HG02759 (cell line): ENCODE results near the gene GRID2.

Experiments
- ATAC-seq: cut with Tn5 transposase; IDR thresholded peaks from one replicate; pipeline ENCODE4 v1.9.1; 2021; ENCODE audit warnings: mild to moderate bottlenecking, moderate library complexity; ENCODE audit not compliant: unreplicated experiment

Gene GRID2

GRCh38 chr4:93053140-93053539 is 749.4 kb downstream of the GRID2 start:
- ATAC-seq: no peak

- no peak for ATAC-seq
These were observed 758.1 kb downstream of the GRID2 start for GRCh38 chr4:93061826-93062225.

- ATAC-seq: no peak
These were observed 759.6 kb downstream of the GRID2 start for GRCh38 chr4:93063325-93063724.

GRCh38 chr4:93065790-93066189 is 762.0 kb downstream of the GRID2 start:
- ATAC-seq: no peak

DNA sequence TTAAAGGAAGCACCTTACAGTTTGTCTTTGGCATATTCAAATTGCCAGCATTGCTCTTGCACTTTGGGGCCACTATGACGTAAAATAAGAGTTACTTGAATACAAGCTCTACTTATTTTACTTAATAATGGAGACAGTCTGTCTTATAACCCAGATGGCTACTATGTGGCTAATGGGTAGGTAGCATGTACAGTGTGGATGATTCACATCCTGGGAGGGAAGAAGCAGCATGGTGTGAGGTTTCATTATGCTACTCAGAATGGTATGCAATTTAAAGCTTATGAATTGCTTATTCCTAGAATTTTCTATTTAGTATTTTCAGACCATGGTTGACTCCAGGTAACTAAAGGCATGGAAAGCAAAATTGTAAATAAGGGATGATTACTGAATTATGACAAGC is 763.0 kb downstream of the GRID2 start:
- ATAC-seq: no peak

GRCh38 chr4:93072292-93072691 is 768.5 kb downstream of the GRID2 start:
- ATAC-seq: no peak

GRCh38 chr4:93080316-93080715 is 776.5 kb downstream of the GRID2 start:
- no peak for ATAC-seq

GRCh38 chr4:93084599-93085305 is 781.0 kb downstream of the GRID2 start:
- no peak for ATAC-seq

- no peak for ATAC-seq
These were observed 782.6 kb downstream of the GRID2 start for GRCh38 chr4:93086356-93086755.

GRCh38 chr4:93092765-93093164 is 789.0 kb downstream of the GRID2 start:
- ATAC-seq: no peak

- no peak for ATAC-seq
These were observed 799.3 kb downstream of the GRID2 start for GRCh38 chr4:93103042-93103441.

- ATAC-seq: no peak
These were observed 812.9 kb downstream of the GRID2 start for GRCh38 chr4:93116624-93117023.

DNA sequence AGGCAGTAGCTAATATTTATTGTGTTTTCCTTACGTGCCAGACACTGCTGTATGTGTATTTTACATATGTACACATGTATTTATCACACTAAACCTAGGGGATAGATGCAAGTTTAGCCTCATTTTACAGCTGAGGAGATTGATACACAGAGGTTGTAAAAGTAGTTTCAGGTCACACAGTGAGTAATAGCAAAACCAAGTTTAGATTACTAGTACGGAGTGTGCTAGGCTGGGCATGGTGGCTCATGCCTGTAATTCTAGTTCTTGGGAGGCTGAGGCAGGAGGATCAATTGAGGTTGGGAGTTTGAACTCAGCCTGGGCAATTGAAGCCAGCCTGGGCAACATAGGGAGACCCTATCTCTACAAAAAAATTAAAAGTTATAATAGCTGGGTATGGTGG is 823.7 kb downstream of the GRID2 start:
- ATAC-seq: no peak

- ATAC-seq: no peak
These were observed 828.9 kb downstream of the GRID2 start for GRCh38 chr4:93132631-93133030.

DNA sequence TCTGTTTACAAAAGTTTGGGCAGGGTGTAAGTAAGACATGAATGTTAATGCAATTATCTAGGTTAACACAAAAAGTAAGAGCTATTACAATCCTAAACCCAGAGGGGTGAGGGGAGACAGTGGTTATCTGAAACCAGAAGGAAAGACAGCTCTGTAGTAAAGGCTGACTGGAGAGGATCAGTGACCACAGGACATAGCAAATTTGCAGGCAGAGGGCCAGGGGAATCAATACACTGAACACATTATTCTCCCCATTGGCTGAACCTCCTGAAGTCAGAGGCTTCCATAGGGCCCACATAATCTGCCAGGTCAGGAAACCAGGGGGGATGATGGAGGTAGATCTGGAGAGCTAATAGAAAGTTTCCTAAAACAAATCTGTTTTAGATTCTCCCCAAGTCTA is 835.4 kb downstream of the GRID2 start:
- ATAC-seq: no peak

DNA sequence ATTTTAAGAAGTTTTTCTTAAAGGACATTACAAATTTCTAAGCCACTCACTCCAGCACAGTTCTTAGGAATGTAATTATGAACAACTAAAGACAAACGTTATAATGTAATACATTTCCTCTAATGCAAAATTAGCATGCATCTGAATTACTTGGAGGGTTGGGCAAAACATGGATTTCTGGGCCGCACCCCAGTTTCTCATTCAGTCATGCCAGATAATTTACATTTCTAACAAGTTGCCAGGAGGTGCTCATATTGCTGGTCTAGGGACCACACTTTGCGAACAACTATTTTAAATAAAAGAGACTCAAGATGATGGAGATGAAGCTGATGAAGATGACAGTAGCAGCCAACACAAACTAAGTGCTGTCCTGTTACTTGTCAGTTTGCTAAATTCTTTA is 840.1 kb downstream of the GRID2 start:
- ATAC-seq: no peak

DNA sequence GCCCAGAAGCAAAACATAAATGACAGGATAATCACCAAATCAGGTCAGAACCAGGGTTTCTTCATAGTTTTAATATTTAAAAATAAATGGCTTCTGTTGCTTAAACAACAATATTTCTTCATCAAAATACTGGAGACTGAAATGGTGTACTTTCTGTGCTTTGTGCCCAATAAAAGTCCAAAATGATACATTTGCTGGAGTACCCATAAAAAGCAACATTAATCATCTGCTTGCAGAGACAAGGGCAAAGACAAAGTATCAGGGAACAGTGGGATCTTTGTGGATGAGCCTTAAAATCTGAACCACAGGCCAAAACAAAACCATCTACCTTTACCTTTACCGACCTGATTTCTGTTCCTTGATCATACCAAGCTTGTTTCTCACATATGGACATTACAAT is 840.9 kb downstream of the GRID2 start:
- no peak for ATAC-seq

GRCh38 chr4:93147524-93148212 is 843.9 kb downstream of the GRID2 start:
- no peak for ATAC-seq

- no peak for ATAC-seq
These were observed 848.7 kb downstream of the GRID2 start for GRCh38 chr4:93152491-93152890.

DNA sequence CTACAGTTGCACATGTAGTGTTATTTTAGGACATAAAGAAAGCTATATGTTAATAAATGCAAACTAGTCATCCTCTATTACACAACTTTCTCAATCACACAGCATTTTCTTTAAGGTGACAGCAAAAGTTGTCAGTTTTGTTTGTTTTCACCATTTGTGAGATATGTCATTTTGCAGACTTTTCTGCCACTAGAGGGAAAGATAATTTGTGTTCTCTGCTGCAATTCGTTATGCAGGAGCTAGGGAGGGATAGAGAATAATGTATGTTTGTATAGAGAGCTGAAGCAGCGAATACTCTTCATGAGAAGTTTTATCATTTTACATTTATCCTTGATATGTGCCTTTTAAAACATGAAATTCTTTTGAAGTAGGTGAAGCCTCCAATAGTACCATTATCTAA is 854.2 kb downstream of the GRID2 start:
- no peak for ATAC-seq

DNA sequence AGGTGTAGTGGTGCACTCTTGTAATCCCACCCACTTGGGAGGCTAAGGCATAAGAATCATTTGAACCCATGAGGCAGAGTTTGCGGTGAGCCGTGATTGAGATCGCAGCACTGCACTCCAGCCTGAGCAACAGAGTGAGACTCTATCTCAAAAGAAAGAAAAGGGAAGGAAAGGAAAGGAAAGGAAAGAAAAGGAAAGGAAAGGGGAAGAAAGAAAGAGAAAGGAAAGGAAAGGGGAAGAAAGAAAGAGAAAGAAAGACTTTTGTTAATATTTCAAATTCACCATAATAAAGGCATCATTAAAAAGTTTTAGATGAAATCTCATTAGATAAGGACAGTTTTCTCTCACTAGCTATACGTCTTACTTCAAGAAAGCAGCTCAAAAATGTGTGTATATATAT is 864.3 kb downstream of the GRID2 start:
- no peak for ATAC-seq

DNA sequence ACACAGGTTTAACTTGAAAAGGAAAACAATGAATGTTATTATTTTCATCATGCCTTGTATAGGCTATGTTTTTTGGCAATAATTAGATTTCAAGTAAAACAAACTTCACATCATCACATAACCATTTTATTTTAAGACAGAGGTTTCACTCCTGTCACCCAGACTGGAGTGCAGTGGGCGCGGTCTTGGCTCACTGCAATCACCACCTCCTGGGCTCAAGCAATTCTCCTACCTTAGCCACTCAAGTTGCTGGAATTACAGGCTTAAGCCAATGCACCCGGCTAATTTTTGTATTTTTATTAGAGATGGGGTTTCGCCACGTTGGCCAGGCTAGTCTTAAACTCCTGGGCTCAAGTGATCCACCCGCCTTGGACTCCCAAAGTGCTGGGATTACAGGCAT is 866.2 kb downstream of the GRID2 start:
- no peak for ATAC-seq

- ATAC-seq: no peak
These were observed 870.8 kb downstream of the GRID2 start for GRCh38 chr4:93174598-93174997.
